HepG2 (cell line): ENCODE results near the gene METRN. TPM values are rescaled to one million over a fixed set of nuclear protein-coding genes. Genes with fewer than 3 reads are reported as not detected.

ENCODE experiments used
- ATF5 ChIP-seq: sonication (generic); formaldehyde crosslinking; IDR thresholded peaks from 2 replicates; pipeline ENCODE4 v1.4.0; 2020; ENCODE audit warnings: mild to moderate bottlenecking, low read depth, missing genetic modification reagents
- CC2D1A ChIP-seq: sonication (generic); formaldehyde crosslinking; IDR thresholded peaks from 2 replicates; pipeline ENCODE4 v1.8.1; 2023; ENCODE audit warnings: mild to moderate bottlenecking, missing genetic modification reagents
- CTCF ChIP-seq: sonication (generic); formaldehyde crosslinking; IDR thresholded peaks from 2 replicates; pipeline ENCODE4 v1.5.0; 2020; ENCODE audit warnings: mild to moderate bottlenecking, missing genetic modification reagents, moderate library complexity
- HINFP ChIP-seq: sonication (generic); formaldehyde crosslinking; IDR thresholded peaks from 2 replicates; pipeline ENCODE4 v1.4.0; 2020; ENCODE audit warnings: low read depth, mild to moderate bottlenecking, missing genetic modification reagents
- HMGXB3 ChIP-seq: sonication (generic); formaldehyde crosslinking; IDR thresholded peaks from 2 replicates; pipeline ENCODE4 v1.4.0; 2020; ENCODE audit warnings: missing genetic modification reagents, borderline replicate concordance
- KDM1A ChIP-seq: IDR thresholded peaks from 2 replicates; pipeline ENCODE4 v1.6.1; 2016; ENCODE audit warnings: missing compliant biosample characterization
- MTF2 ChIP-seq: sonication (generic); formaldehyde crosslinking; IDR thresholded peaks from 2 replicates; pipeline ENCODE4 v1.5.0; 2020; ENCODE audit warnings: missing genetic modification reagents, borderline replicate concordance
- RBAK ChIP-seq: sonication (generic); formaldehyde crosslinking; IDR thresholded peaks from 2 replicates; pipeline ENCODE4 v1.5.1; 2020; ENCODE audit warnings: mild to moderate bottlenecking, missing genetic modification reagents
- SALL2 ChIP-seq: sonication (generic); formaldehyde crosslinking; IDR thresholded peaks from 2 replicates; pipeline ENCODE4 v1.8.1; 2023; ENCODE audit warnings: mild to moderate bottlenecking, missing genetic modification reagents, inconsistent platforms
- THAP9 ChIP-seq: sonication (generic); formaldehyde crosslinking; IDR thresholded peaks from 2 replicates; pipeline ENCODE4; 2020; ENCODE audit warnings: missing genetic modification reagents, mild to moderate bottlenecking, borderline replicate concordance
- ZNF136 ChIP-seq: sonication (generic); formaldehyde crosslinking; IDR thresholded peaks from 2 replicates; pipeline ENCODE4 v1.8.1; 2022; ENCODE audit warnings: low read depth, mild to moderate bottlenecking, moderate library complexity, missing genetic modification reagents
- ZNF430 ChIP-seq: sonication (generic); formaldehyde crosslinking; IDR thresholded peaks from 2 replicates; pipeline ENCODE4 v1.9.0; 2021; ENCODE audit warnings: mild to moderate bottlenecking, missing genetic modification reagents
- ZNF550 ChIP-seq: sonication (generic); formaldehyde crosslinking; IDR thresholded peaks from 2 replicates; pipeline ENCODE4 v1.4.0; 2020; ENCODE audit warnings: mild to moderate bottlenecking, missing genetic modification reagents, borderline replicate concordance
- ZNF772 ChIP-seq: sonication (generic); formaldehyde crosslinking; IDR thresholded peaks from 2 replicates; pipeline ENCODE4 v1.5.0; 2020; ENCODE audit warnings: mild to moderate bottlenecking, missing genetic modification reagents
- polyA plus RNA-seq, 8 experiments: library from polyadenylated mRNA; depleted of rRNA in 3 of 8; stranded (reverse) in 7 of 8; unstranded in 1 of 8; fragments of >200 nt; fragmentation: Illumina TruSeq in 4 of 8; extraction: Trizol in 4 of 8; gene quantifications; 2 replicates each; pipeline versions ENCODE4 v1.2.1 to v1.2.3, GENCODE V29; 2011 to 2016; ENCODE audit warnings: low read depth in 4 of 8, missing spikeins in 1 of 8, mixed read lengths in 1 of 8; ENCODE audit not compliant: insufficient read depth in 1 of 8
- total RNA-seq, 5 experiments: library from RNA; depleted of rRNA; stranded (reverse); fragments of >200 nt; fragmentation: Illumina TruSeq; extraction: Trizol; gene quantifications; 2 replicates each; pipeline ENCODE4 v1.2.3, GENCODE V29; 2016; ENCODE audit warnings: low read depth in 1 of 5

Gene METRN
- total and polyA plus RNA-seq, 2 of the 13 experiments (the other 11 are each of a cell fraction or from before 2014, with no cell fraction given) = 25.5 to 46.1 TPM

GRCh38 chr16:714558-715476 lies at the start of gene METRN (continued):
- TF ChIP-seq CTCF (peak; percentile 15; the same call in 1 of the 2 replicates), HMGXB3 (CRISPR knock-in tag) (no peak), ZNF772 (CRISPR knock-in tag) (0 out of 2 replicates have a peak, but pooled peaks have one; percentile 34), ZNF136 (CRISPR knock-in tag) (no peak), ZNF430 (CRISPR knock-in tag) (0 out of 2 replicates have a peak, but pooled peaks have one; percentile 33), HINFP (CRISPR knock-in tag) (no peak; the same call in 1 of the 2 replicates), KDM1A (no peak), MTF2 (CRISPR knock-in tag) (no peak), CC2D1A (CRISPR knock-in tag) (no peak), SALL2 (CRISPR knock-in tag) (peak; percentile 43; the same call in 1 of the 2 replicates), ATF5 (CRISPR knock-in tag) (no peak), ZNF550 (no peak), THAP9 (CRISPR knock-in tag) (0 out of 2 replicates have a peak, but pooled peaks have one; percentile 31), RBAK (CRISPR knock-in tag) (no peak)
